Duodenal mucosa (tissue), 2 donors: ENCODE results near the gene OR51G2.

Source experiments
- H3K27ac ChIP-seq: one replicate; pipeline ENCODE4 v1.7.0; 2013; ENCODE audit warnings: low read depth, low read length
- H3K27me3 ChIP-seq, 2 donors: one replicate each; pipeline ENCODE4 v1.7.0; 2013; ENCODE audit warnings: low read length in 2 of 2, control low read depth in 1 of 2; ENCODE audit not compliant: insufficient read depth in 2 of 2, control insufficient read depth in 1 of 2
- H3K36me3 ChIP-seq, 2 donors: one replicate each; pipeline ENCODE4 v1.7.0; 2013; ENCODE audit warnings: low read length in 2 of 2, control low read depth in 1 of 2; ENCODE audit not compliant: insufficient read depth in 2 of 2, control insufficient read depth in 1 of 2
- H3K4me1 ChIP-seq, 2 donors: one replicate each; pipeline ENCODE4 v1.7.0; 2013; ENCODE audit warnings: low read length in 2 of 2, control low read depth in 1 of 2; ENCODE audit not compliant: insufficient read depth in 2 of 2, control insufficient read depth in 1 of 2
- H3K4me3 ChIP-seq, 2 donors: one replicate each; pipeline ENCODE4 v1.7.0; 2013; ENCODE audit warnings: low read length in 2 of 2, low read depth in 1 of 2
- H3K9ac ChIP-seq, 2 donors: one replicate each; pipeline ENCODE4 v1.7.0; 2013; ENCODE audit warnings: low read length in 2 of 2, low read depth in 1 of 2
- H3K9me3 ChIP-seq, 2 donors: one replicate each; pipeline ENCODE4 v1.7.0; 2013; ENCODE audit warnings: low read length in 2 of 2, control low read depth in 1 of 2; ENCODE audit not compliant: control insufficient read depth in 1 of 2

The OR51G2 gene

DNA sequence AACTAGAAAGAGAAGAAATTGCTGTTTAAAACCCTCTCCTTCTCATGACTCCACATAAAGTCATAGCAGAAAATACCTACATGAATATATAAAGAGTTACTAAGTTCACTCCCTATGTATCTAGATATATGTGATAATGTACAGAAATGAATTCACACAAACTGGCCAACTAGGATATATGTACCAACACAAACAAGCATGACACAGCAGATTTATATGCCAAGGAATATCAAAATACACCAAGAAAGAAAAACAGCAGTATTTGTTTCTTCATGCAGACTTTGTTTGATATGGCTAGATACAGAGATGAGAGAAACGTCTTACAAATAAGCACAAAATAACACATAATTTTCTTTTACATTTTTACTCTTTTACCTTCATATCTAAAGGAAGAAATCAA lies 3.2 kb upstream of the OR51G2 start:
- H3K4me3 ChIP-seq: no peak overlapping the region
- no peaks in the 10 kb centered on the region for H3K27me3 ChIP-seq
- H3K4me1 ChIP-seq: no peaks in the 10 kb centered on the region
- H3K9me3 ChIP-seq: no peaks in the 10 kb centered on the region
- H3K9ac ChIP-seq: no peak overlapping the region
- no peaks in the 10 kb centered on the region for H3K36me3 ChIP-seq
- no peak overlapping the region for H3K27ac ChIP-seq

DNA sequence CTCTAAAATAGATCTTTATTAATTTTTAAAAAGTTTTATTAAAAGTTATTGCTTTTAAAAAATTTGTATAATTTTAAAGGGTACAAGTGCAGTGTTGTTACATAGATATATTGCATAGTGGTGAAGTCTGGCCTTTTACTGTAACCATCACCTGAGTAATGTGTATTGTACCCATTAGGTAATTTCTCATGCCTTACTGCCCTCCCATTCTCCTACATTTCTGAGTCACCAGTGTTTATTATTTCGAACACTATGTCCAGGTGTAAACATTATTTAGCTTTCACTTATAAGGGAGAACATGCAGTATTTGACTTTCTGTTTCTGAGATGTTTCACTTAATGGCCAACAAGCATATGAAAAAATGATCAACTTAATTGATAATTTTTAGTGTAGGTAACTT lies 2.6 kb upstream of the OR51G2 start:
- no peak overlapping the region for H3K9ac ChIP-seq
- no peaks in the 10 kb centered on the region for H3K9me3 ChIP-seq
- H3K4me3 ChIP-seq: no peak overlapping the region
- H3K4me1 ChIP-seq: no peaks in the 10 kb centered on the region
- no peaks in the 10 kb centered on the region for H3K36me3 ChIP-seq
- no peak overlapping the region for H3K27ac ChIP-seq
- H3K27me3 ChIP-seq: no peaks in the 10 kb centered on the region

DNA sequence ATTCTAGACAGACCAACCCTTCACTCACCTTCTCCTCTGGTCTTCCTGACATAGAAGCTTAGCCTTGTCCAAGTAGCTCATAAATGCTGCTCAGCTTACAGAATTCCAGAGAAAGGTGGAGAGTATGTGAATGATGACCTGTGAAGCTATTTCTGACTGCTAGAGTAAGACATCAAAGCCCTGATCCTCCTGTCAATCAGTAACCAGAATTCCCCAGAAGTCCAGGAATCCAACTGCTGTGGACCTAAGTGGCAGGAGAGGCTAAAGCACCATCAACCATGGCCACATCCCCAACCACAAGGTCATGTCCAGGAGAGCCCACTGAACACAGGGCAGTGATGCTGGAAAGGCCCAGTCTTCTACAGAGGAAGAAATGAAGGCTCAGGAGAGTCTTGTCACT lies 2.6 kb downstream of the OR51G2 start:
- H3K9ac ChIP-seq: no peak overlapping the region
- no peak overlapping the region for H3K4me3 ChIP-seq
- H3K27ac ChIP-seq: no peak overlapping the region
- no peaks in the 10 kb centered on the region for H3K4me1 ChIP-seq
- no peaks in the 10 kb centered on the region for H3K9me3 ChIP-seq
- H3K27me3 ChIP-seq: no peaks in the 10 kb centered on the region
- no peaks in the 10 kb centered on the region for H3K36me3 ChIP-seq

DNA sequence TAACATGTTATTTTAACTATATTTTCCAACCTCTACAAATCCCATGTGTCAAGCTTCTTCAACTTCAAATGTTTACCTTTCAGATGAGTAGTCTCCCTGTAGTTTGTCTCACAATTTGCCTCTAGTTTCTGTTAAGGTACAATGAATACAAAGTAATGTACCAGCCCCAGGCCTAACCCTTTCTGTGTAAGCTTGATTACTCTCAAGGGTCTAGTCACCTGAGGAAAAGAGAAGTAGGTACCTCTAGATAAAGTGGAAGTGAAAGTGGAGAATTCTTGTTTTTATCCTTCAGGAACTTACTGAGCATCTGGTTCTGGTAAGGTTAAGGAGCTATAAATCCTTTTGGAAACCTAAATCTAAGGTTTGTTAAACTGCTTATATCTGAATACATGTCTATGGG lies 15.7 kb downstream of the OR51G2 start, which contains the start of gene OR51A7:
TSS of gene OR51A7 (plus strand) at position 300 of the 400 bp plus-strand sequence. CDS start 3,587 bp downstream, outside the sequence.
- H3K4me1 ChIP-seq: no peaks in the 10 kb centered on the region
- no peaks in the 10 kb centered on the region for H3K36me3 ChIP-seq
- H3K4me3 ChIP-seq: no peak within 1 kb of the TSS
- H3K9ac ChIP-seq: no peak within 1 kb of the TSS
- no peaks in the 10 kb centered on the region for H3K9me3 ChIP-seq
- no peaks in the 10 kb centered on the region for H3K27me3 ChIP-seq
- H3K27ac ChIP-seq: no peak within 1 kb of the TSS

DNA sequence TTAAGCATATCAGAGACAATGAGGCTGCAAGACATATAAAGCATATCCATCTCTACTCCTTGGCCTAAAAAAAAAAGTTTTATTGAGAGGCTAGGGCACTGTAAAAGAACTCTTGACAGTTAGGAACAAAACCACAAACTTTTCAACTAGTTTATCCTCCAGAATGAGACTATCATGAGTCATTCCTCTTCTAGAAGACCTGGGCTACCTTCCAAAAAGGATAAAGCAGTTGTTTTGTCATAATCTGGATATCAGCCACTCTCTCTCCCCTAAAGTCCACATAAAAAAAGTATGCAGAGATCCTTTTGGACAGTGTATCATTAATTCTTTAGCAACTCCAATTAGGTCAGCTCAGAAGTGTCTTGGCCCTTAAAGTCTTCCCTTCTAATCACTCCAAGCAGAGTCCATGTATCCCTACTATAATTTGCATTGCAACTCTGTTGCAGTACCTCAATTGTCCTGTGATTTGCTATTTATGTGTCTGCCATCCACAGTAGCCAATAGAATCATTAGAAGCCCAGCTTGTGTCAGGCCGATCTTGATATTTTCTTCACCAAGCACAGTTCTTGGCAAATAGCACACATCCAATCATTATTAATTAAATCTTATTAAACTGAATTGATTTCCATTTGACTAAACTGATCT lies 27.0 kb downstream of the OR51G2 start:
- Histone ChIP-seq H3K4me1 (no peaks in the 10 kb centered on the region), H3K4me3 (no peak overlapping the region), H3K27ac (no peak overlapping the region), H3K27me3 (no peaks in the 10 kb centered on the region), H3K36me3 (no peaks in the 10 kb centered on the region), H3K9ac (no peak overlapping the region), H3K9me3 (no peaks in the 10 kb centered on the region)

DNA sequence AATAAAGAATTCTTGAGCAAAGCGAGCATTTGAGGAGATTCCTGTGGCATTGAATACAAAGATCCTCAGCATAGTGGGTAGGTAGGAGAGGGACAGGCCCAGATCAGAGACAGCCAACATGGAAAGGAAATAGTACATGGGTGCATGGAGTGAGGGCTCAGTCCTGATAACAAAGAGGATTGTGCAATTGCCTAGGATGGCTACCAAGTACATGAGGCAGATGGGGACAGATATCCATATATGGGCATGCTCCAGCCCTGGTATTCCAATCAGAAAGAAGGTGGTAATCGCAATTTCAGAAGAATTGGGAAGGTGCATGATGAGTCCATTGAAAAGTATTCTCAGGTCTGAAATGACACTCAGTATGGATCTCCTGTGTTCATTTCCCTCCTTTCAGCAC lies 28.9 kb downstream of the OR51G2 start:
- H3K4me1 ChIP-seq: no peaks in the 10 kb centered on the region
- H3K9me3 ChIP-seq: no peaks in the 10 kb centered on the region
- H3K36me3 ChIP-seq: no peaks in the 10 kb centered on the region
- no peak overlapping the region for H3K27ac ChIP-seq
- H3K4me3 ChIP-seq: no peak overlapping the region
- H3K9ac ChIP-seq: no peak overlapping the region
- H3K27me3 ChIP-seq: no peaks in the 10 kb centered on the region

DNA sequence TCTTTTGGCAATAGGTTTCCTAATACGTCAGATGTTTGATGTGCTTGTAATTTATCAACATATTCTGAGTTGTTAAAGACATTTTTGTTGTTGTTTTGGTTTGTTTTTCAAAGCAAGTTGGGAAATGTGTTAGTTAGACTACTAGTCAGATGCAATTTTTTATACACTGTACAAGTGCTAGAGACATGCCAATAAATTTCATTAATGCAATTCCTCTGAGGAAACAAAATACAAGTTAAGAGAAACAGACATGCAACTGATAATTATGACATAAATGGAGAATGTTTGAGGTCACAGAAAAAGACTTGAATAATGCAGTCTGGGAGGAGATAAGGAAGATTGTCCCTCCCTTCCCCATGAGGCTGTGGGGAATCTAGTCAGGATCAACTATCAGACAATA lies 31.6 kb downstream of the OR51G2 start:
- Histone ChIP-seq H3K9ac (no peak overlapping the region), H3K27ac (no peak overlapping the region), H3K4me1 (no peaks in the 10 kb centered on the region), H3K27me3 (no peaks in the 10 kb centered on the region), H3K4me3 (no peak overlapping the region), H3K36me3 (no peaks in the 10 kb centered on the region), H3K9me3 (no peaks in the 10 kb centered on the region)

DNA sequence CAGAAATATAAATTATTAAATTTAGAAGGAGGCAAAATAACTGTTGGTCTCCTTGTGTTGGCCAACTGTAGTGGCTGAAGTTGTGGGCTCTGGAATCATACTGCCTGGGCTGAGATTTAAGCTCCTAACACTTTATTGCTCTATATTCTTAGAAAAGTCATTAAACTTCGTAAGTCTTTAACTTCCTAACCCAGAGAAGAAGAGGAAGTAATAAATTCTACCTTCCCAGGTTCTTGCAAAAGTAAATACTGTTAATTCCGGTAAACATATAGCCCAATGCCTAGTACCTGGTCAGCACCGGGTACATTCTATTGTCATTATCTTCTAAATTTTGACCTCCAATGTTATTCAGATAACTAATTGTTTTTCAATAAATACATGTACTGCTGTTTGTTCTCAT lies 33.0 kb downstream of the OR51G2 start:
- H3K27ac ChIP-seq: no peak overlapping the region
- H3K27me3 ChIP-seq: no peaks in the 10 kb centered on the region
- no peaks in the 10 kb centered on the region for H3K4me1 ChIP-seq
- no peaks in the 10 kb centered on the region for H3K9me3 ChIP-seq
- no peak overlapping the region for H3K4me3 ChIP-seq
- H3K9ac ChIP-seq: no peak overlapping the region
- H3K36me3 ChIP-seq: no peaks in the 10 kb centered on the region

DNA sequence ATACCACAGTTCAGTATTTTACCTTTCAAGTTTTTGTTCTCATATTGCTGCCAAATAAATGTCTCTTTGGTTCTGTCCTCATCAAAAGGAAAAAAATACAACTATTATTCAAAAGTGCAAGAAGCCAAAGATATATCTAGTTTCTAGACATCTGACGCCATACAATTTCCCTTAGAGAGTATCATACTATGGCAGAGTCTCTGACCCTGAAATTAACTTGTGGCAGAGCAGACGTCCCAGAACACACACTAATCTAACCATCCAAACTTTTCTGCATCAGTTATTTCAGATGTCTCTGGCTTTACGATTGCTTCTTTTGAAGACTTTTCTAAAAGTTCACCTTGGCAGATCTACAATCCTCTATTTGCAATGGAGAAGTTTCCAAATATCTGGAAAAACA lies 34.8 kb downstream of the OR51G2 start:
- H3K9ac ChIP-seq: no peak overlapping the region
- H3K27me3 ChIP-seq: no peaks in the 10 kb centered on the region
- H3K9me3 ChIP-seq: no peaks in the 10 kb centered on the region
- no peak overlapping the region for H3K27ac ChIP-seq
- no peaks in the 10 kb centered on the region for H3K4me1 ChIP-seq
- no peak overlapping the region for H3K4me3 ChIP-seq
- H3K36me3 ChIP-seq: no peaks in the 10 kb centered on the region

DNA sequence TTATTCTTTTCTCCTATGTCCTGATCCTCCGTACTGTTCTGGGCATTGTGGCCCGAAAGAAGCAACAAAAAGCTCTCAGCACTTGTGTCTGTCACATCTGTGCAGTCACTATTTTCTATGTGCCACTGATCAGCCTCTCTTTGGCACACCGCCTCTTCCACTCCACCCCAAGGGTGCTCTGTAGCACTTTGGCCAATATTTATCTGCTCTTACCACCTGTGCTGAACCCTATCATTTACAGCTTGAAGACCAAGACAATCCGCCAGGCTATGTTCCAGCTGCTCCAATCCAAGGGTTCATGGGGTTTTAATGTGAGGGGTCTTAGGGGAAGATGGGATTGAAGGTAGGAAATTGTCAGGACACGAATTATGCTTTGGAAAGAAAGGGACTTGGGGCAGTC lies 36.6 kb downstream of the OR51G2 start:
- Histone ChIP-seq H3K9me3 (no peaks in the 10 kb centered on the region), H3K27me3 (no peaks in the 10 kb centered on the region), H3K27ac (no peak overlapping the region), H3K4me3 (no peak overlapping the region), H3K36me3 (no peaks in the 10 kb centered on the region), H3K9ac (no peak overlapping the region), H3K4me1 (no peaks in the 10 kb centered on the region)
